HG02981 (cell line): ENCODE measurements around the gene CD52.
"Not testable (repeated sequence)": the region's sequence is repeated elsewhere in the genome, so short reads cannot be mapped to it uniquely, and the experiment has no call there.

Experiments used
- ATAC-seq: cut with Tn5 transposase; IDR thresholded peaks from one replicate; pipeline ENCODE4 v1.9.1; 2021; ENCODE audit warnings: mild to moderate bottlenecking, moderate library complexity; ENCODE audit not compliant: unreplicated experiment

The CD52 gene

DNA sequence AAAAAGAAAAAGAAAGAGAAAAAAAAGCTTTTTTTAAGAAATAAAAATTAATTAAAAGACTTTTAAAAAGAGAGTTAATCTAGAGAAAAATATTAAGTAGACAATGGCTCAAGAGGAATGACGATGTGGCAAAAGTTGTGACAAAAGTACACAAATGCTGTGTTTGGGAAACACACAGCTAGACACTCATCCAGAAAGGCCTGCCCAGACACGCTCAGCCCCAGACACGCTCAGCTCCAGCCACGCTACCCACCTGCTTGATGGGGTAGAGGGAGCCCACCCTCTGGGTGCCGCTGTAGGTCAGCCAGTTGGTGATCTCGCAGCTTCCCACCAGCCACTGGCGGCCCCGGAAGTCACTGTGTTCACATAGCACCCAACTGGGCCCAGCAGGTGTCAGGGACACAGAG lies 10.2 kb downstream of the CD52 start:
- ATAC-seq: no peak

DNA sequence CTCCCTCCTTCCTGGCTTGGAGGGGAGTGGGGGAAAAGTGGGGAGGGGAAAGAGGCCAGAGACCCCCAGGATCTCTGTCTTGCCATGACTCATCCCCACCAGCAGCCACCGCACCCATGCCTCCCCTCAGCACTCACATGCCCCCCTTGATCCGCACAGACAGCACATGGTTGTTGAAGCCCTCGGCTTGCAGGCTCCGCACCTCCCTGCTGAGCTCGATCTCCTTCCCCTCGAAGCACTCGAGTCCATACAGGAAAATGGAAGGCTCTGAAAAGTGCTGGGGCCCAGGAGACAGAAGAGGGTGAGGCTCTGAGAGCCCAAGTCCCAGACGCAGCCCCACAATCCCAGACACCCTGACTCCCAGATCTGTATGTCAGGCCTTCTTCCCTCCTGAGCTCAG lies 10.8 kb downstream of the CD52 start:
- ATAC-seq: no peak

DNA sequence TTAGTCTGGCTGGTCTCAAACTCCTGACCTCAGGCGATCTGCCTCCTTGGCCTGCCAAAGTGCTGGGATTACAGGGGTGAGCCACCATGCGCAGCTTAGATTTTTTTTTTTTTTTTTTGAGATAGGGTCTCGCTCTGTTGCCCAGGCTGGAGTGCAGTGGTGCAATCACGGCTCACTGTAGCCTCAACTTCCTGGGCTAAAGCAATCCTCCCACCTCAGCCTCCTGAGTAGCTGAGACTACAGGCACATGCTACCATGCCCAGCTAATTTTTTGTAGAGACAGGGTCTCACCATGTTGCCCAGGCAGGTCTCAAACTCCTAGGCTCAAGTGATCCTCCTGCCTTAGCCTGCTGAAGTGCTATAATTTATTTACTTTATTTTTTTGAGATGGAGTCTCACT lies 11.6 kb downstream of the CD52 start:
- ATAC-seq: not testable (repeated sequence)

DNA sequence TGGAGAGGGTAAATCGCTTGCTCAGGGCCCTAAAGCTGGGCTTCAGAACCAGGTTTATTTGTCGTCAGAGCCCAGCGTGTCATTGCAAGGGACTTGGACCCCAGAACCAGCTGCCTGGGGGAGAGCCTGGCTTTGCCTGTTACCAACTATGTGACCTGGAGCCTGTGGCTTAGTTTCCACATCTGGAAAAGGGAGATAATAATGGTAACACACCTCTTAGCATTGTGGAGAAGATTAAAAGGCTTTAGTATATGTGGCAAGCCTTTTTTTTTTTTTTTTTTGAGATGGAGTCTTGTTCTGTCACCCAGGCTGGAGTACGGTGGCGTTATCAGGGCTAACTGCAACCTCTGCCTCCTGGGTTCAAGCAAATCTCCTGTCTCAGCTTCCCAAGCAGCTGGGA lies 12.5 kb downstream of the CD52 start:
- ATAC-seq: no peak

DNA sequence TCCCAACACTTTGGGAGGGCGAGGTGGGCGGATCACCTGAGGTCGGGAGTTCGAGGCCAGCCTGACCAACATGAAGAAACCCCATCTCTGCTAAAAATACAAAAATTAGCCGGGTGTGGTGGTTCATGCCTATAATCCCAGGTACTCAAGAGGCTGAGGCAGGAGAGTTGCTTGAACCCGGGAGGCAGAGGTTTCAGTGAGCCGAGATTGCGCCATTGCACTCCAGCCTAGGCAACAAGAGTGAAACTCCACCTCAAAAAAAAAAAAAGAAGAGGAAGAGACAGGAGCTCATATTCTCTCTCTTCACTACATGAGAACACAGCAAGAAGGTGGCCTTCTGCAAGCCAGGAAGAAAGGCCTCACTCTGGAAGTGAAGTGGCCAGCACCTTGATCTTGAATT lies 15.6 kb downstream of the CD52 start:
- not testable (repeated sequence) for ATAC-seq

DNA sequence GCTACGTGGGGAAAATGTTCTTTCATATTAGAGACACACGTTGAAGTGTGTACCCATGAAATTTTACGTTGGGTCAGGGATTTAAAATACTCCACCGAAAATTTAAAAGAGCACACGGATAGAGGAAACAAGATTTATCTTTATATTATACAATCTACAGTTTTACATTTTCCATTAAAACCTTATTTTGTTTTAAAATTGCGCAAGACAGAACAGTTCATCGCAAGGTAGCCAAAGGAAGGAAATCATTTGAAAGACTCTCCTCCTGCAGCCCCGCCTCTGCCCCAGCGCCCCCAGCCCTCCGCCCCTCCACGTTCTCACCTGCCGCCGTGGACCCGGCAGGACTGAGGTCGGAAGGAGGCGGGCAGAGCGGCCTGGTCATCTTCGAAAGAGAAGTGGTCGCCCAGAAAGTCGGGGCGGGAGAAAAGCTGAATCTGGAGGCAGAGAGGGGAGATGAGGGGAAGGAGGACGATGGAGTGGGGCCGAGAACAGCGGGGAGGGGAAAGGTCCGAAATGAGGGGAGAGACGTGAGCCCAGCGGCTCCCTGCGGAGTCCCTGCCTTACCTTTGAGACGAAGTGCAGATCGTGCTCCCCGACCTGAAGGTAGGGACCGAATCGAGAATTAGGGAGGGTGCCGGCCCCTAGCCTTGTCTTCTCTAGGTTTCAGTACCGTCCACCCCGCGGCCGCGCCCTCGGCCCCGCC lies 18.2 kb downstream of the CD52 start:
- ATAC-seq: no peak

DNA sequence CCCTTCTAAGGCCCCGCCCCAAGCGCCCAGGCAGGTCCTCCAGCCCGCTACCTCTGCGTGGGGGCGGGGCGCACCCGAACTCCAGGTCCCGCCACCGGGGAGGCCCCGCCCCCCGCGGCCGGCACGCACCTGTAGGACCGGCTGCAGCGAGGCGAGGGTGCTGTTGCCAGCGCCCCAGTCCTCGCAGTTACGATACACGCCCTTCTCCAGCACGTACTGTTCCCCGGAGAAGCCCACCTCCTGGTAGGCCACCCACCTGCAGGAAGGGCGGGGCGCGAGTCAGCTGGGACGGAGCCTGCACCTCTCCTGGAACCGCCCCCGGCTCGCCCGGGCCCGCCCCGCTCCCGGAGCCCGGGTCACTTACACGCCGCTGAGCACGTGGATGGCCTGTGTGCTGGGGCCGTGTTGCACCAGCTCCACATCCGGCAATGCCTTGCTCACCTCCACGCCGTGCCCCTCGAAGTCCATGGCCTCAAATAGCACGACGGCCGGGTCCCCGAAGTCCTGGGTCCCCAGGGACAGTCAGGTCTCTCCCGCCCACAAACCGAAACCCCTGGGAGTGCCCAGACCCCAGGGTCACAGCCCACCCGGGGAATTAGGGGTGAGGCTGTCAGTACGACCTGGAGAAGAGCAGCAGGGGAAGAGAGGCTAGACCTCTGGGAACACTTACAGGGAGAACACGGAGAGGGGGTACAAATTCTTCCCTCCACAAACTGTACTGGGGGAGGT lies 18.9 kb downstream of the CD52 start:
- ATAC-seq: no peak

DNA sequence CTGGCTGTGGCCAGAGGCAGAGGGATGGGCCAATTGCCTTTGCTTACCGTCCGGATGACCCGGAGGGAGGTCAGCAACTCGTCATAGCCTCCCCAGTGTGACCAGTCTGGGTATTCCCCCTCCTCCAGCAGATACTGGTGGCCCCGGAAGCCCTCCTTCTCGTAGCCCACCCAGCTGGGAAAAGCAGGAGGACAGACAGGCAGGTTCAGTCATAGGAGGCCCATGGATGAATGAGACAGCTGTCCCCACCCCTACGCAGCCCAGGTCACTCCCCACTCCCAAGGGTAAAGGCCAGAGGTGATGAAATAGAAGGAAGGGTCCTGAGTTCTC lies 19.4 kb downstream of the CD52 start:
- ATAC-seq: no peak

DNA sequence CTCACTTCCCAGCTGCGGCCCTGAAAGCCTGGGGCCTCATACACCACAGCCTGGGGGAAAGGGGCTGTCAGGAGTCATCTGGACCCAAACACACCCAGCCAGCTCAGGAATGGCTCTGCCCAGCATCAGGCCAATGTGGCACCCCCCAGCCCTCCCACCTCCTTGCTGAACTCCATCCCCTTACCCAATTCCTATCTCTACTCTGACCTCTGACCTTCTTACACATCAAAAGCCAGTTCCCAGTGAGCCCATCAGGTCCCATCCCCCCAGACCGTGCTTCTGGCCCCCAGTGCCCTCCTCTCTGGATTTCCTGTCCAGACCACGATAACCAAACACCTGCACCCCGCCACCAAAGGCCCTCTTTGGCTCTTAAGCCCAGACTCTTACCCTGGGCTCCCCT lies 19.9 kb downstream of the CD52 start:
- no peak for ATAC-seq

DNA sequence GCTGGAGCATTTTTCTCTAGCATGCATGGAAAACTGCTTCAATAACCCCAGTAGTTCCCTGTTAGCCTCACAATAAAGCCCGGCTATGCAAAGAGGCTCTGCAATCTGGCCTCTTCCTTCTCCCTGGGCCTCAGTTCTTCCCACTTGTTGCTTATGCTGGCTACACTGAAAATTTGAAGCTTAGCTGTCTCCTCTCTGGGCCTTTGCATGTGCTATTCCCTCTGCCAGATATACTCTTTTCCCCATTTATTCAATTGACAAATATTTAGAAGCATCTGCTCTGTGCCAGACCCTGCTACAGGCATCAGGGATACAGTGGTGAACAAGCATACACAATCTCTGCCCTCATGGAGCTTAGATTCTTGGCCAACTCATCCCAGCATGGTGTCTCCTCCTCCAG lies 20.9 kb downstream of the CD52 start:
- ATAC-seq: no peak

DNA sequence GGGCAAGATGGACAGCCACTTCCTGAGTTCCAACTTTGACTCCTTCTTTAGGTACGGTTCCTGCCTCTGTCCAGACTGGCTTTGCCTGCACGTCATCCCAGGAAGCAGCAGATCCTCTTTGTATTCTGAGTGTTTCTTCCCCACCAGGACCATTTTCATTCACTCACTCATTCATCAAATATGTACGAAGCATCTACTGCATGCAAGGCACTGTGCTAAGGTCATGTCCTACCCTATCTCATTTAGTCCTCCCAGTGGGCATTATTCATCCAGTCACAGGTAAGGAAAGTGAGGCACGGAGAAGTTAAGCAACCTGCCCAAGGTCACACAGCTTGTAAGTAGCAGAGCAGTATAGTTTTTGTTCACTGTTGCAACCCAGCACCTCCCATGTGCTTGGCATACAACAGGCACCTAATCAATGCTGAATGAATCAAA lies 22.3 kb downstream of the CD52 start:
- no peak for ATAC-seq

DNA sequence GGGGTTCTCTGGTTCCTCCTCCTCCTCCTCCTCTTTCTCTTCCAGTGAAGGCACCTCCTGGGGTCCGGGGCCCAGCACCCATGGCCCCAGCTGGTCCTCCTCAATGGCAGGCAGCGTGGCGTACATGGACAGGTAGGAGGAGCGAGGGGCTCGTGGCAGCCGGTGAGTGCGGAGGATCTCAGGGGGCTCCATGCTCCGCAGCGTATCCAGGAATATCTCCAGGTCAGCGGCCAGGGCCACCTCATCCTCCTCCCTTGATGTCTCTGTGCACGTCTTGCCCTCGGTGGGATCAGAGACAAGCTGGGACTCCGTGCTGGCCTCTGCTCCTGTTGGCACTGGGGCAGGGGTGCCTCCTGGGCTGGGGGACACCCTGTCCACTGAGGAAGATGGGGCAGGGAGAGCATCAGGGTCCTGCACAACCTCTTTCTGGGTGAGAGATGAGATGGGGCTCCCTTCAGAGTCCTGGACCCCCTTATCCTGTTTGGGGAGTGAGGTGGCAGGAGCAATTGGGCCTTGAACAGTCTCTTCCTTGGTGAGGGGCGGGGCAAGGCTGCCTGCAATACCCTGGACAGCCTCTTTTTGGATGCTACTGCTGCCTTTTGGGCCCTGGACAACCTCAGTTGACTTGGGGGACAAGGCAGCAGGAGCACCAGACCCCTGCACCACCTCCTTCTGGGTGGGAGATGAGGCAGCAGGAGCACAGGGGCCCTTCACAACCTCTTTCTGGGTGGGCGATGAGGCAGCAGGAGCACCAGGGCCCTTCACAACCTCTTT lies 26.6 kb downstream of the CD52 start:
- ATAC-seq: no peak

DNA sequence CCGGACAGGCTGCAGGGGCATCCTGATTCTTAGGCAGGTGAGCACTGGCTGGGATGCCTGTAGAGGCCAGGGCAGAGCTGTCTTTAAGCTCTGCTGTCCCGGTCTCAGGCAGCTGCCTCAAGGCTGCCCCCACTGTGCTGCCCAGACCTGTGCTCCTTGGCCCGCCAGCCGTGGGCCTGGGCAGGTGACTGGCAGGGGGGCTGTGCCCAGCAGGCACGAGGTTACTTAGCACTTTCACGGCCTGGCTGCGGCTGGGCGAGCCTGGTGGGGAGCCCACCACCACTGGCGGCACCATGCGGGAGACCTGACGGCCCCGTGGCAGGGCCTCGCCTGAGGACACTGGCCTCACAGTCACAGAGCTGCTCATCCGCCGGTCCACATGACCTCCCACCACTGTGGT lies 28.0 kb downstream of the CD52 start:
- ATAC-seq: no peak

DNA sequence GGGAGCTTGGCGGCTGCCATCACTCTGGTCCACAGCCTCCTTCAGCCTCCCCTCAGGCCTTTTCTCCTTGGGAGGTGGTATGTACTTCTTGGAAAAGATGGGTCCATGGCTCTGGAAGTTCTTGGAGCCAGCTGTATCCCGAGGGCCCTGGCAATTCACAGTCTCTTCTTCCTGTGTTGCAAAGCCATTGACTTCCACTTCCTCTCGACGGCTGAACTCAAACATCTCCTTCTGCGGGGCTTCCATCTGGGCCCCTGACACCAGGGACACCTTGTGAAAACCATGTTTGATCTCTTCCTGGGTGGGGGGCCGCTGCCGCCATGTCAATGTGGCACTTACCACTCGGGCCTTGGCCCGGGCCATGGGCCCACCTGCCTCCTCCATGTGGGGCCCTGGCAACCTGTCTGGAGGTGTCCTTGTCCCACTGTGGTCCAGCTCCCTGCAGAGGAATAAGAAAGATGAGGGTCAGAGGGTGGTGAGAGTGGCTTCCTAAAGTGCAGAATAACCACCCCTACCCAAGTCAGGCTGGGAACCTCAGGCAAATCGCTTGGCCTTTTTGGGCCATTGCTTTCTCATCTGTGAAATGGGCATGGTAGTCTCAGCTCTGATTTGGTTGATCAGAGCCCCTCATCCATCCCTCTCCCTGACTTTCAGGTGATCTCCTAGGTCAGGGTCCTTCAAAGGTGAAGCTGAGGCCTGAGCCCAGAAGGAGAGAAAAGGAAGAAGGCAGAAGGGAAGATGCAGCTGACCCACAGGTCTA lies 28.7 kb downstream of the CD52 start:
- ATAC-seq: no peak

DNA sequence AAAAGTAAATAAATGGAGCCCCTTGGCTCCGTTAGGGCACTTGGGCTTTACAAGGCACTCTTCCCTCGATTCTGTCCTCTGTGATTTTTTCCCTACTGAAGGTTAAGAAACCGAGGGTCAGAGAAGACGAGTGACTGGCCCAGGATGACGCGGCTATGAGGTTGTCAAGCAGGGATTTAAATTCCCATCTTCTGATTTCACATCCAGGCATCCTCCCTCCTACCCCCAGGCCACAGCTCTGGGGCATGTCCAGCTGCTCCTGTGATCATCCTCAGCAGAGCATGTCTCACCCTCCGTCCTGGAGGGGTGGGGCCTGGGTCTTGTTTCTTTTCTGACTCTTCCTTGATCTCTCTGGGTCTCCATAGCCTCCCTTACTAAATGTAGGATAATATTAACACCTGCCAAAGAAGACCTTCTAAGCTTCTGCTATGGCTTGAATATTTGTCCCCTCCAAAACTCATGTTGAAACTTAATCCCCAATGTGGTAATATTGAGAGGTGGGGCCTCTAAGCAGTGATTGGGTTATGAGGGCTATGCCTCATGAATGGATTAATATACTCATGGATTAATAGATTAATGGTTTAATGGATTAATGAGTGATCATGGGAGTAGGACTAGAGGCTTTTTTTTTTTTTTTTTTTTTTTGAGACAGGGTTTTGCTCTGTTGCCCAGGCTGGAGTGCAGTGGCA lies 31.6 kb downstream of the CD52 start:
- ATAC-seq: no peak

DNA sequence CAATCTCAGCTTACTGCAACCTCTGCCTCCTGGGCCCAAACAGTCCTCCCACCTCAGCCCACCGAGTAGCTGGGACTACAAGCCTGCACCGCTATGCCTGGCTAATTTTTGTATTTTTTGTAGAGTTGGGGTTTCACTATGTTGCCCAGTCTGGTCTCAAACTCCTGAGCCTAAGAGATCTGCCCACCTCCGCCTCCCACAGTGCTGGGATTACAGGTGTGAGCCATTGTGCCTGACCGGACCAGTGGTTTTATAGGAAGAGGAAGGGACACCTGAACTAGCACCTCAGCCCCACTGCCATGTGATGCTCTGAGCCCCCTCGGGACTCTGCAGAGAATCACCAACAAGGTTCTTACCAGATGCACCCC lies 32.1 kb downstream of the CD52 start:
- ATAC-seq: no peak

DNA sequence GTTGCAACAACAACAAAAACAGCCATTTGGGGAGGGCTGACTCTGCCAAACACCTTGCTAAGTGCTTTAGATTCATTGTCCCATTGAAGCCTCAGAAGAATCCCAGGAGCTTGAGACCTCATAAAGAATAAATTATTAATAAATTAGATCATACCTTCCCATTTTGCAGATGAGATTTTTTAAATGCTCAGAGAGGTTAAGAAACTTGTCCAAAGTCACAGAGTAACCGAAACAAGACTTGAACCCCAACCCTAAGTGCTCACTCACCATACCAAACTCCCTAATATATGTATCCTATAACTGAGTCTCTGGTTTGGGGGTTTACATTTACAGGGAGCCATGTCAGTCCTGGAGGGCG lies 32.6 kb downstream of the CD52 start:
- ATAC-seq: no peak

DNA sequence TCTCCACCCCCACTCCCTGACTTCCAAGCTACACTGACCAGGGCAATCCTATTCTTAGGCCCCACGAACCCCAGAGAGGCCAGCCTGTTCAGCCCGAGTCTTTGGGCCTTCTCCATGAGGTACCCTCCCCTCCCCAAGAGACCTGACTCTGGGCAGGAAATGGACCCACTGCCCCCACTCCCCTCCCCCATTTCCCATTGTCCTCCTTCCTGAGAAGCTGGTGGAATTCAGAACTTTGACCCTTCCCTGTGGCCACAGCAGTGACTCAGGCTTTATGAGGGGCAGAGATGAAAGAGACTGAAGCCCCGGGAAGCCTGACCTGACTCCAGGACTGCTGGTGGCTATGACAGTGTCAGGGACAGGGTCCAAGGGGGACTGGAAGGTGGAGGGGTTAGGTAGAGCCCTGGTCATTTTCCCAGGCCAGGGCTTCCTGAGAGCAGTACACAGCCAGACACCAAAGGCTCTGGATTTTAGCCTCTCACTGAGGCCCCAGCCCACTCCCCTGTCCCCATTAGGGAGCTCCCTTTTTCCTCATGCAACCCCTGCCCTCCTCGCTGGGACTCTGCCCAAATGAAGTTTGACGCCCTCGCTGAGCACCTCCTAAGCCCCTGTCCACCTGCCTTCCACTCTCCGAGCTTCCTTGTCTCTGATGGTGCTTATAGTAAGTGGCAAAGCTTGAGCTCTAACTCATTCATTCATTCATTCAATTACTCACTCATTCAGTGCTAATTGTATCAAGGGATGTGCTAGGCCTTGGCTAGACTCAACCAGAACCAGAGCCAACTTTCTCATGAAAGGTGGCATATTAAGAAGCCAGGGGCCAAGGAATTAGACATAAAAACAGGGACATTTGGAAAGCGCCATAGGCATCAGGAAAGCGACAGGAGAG lies 33.2 kb downstream of the CD52 start:
- ATAC-seq: no peak

DNA sequence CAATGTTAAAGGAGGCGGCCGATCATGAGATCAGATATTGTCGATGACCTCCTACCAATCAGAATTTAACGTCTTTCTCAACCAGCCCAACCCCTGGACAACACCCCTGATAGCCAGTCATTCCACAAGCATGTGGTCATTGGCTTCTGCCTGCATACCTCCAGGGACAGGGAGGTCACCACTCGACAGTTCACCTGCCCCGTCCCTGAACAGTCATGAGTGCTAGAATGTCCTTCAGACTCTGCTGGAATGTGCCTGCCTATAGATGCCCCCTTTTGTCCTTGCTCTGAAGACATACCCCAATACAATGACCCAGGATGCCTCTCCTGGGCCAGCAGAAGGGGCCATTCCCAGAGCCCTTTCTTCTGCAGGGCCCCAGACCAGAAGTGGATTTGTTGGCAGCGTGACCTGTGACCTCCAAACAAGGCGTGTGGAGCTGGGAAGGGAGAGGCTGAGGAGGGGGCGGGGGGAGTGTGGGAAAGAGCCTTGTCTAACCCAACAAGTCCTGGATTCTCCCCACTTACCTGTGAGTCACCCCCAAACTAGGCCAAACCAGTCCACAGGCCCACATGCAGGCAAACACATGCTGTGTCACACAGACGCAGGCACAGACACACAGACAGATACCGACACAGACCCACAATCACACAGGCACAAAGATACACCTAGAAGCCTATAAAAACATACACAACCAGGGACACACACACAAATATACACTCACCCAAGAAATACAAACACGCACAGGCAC lies 34.0 kb downstream of the CD52 start:
- ATAC-seq: no peak
